Heart right ventricle (tissue), 16 donors: ENCODE data around the gene DCTN5. TPM values are rescaled to one million over a fixed set of nuclear protein-coding genes. Genes with fewer than 3 reads are reported as not detected.
"Not testable (repeated sequence)": the region's sequence is repeated elsewhere in the genome, so short reads cannot be mapped to it uniquely, and the experiment has no call there.

Experiments
- ATAC-seq, 8 donors: fragments of 200-7000 bp; cut with Tn5 transposase; one replicate each; pipeline ENCODE4 v1.9.1; 2020; ENCODE audit warnings: mild to moderate bottlenecking in 8 of 8, moderate library complexity in 8 of 8, moderate number of reproducible peaks in 1 of 8
- DNase-seq, 2 donors: peaks; one replicate each; pipeline ENCODE4 v3.0.0-alpha.2; 2020
- H3K27ac ChIP-seq, 10 donors: fragments of 200-600 bp; sonication (generic) in 2 of 10; one replicate each; pipeline versions ENCODE4 v1.5.0 to v1.8.0; 2020 to 2022; ENCODE audit warnings: mild to moderate bottlenecking in 3 of 10
- H3K27me3 ChIP-seq, 7 donors: fragments of 200-600 bp; one replicate each; pipeline ENCODE4 v1.8.0; 2021 to 2022; ENCODE audit warnings: mild to moderate bottlenecking in 2 of 7
- H3K36me3 ChIP-seq, 9 donors: fragments of 200-600 bp; sonication (generic) in 1 of 9; one replicate each; pipeline versions ENCODE4 v1.5.0 to v1.8.0; 2020 to 2022; ENCODE audit warnings: mild to moderate bottlenecking in 2 of 9
- H3K4me1 ChIP-seq, 9 donors: fragments of 200-600 bp; sonication (generic) in 1 of 9; one replicate each; pipeline versions ENCODE4 v1.5.0 to v1.8.0; 2020 to 2022; ENCODE audit warnings: mild to moderate bottlenecking in 4 of 9
- H3K4me3 ChIP-seq, 10 donors: fragments of 200-600 bp; sonication (generic) in 2 of 10; one replicate each; pipeline versions ENCODE4 v1.5.0 to v1.8.0; 2020 to 2022; ENCODE audit warnings: mild to moderate bottlenecking in 7 of 10, moderate library complexity in 2 of 10
- H3K9me3 ChIP-seq, 11 donors: fragments of 200-600 bp in 10 of 11; sonication (generic) in 2 of 11; one replicate each; pipeline versions ENCODE4 v1.5.0 to v1.8.0; 2013 to 2022; ENCODE audit warnings: mild to moderate bottlenecking in 2 of 11, control low read depth in 1 of 11, moderate library complexity in 1 of 11
- WGBS, 2 donors: extraction: QIAGEN DNeasy Blood & Tissue Kit; methylation state at CpG; one replicate each; pipeline ENCODE4 v1.1.7; 2013; ENCODE audit warnings: inconsistent platforms in 1 of 2; 5-methylcytosine and 5-hydroxymethylcytosine counted together
- intact Hi-C, 10 donors: fragments of 100-400 bp; cut with DNase I; formaldehyde crosslinking; loops; one replicate each; pipeline versions ENCODE4 v1.11.1 to v1.14.2; 2022
- polyA plus RNA-seq, 2 donors: library from polyadenylated mRNA; stranded (reverse); fragments of 200-250 nt; gene quantifications; one replicate each; pipeline ENCODE4 v1.2.3, GENCODE V29; 2013
- total RNA-seq, 10 donors: library from RNA; stranded (reverse); fragmentation: NEBNext Ultra II Directional in 3 of 10; extraction: Animal tissue kit (Norgen Biotek cat#: 25700) in 3 of 10; gene quantifications; one replicate each; pipeline versions ENCODE4 v1.2.1 to v1.2.4, GENCODE V29; 2021 to 2023
- TF ChIP-seq, protein P1 (sequence below), 9 donors: fragments of 200-600 bp; sonication (generic) in 2 of 9; IDR thresholded peaks; one replicate each; pipeline versions ENCODE4 v1.5.0 to v1.8.0; 2021 to 2022; ENCODE audit warnings: antibody characterized with exemption in 9 of 9, mild to moderate bottlenecking in 5 of 9, moderate library complexity in 1 of 9
- donor health status: Arrhythmogenic right ventricular cardiomyopathy.
- donor health status: ischemic (EF 13 %, LVEDD 7.1; RV severe dilation, severe dysfunction).
- donor health status: healthy with polysubstance abuse.
- donor health status: DM: no; HTN: yes; CAD: no.
- donor health status: DM: no; HTN: no; CAD: no.
- donor health status: ischemic (EF 25% LVEDD 6.9; RV normal size, moderate dysfunction).
- donor health status: ischemic (EF 25% LVEDD 5.7; RV mildly dilated, moderate dysfunction).
- donor health status: healthy.
- donor health status: DM: yes; HTN: yes; CAD: no.
- donor health status: Ischemic cardiomyopathy.
- donor health status: ischemic (EF 35%, LVEDD 5.7; RV mildly dilated, moderate dysfunction).
- donor health status: nonischemic (EF 11% LVEDD 7.7; RV severe dilation, severe dysfunction).
- donor health status: DM: yes; HTN: yes; CAD: no.
- donor health status: PGD.
- donor health status: ischemic (EF 29% LVEDD 5.4; RV normal size, mild dysfunction).
- donor health status: nonischemic (EF 23%, LVEDD 6.1; RV moderate dilation, normal function).

The DCTN5 gene
- total and polyA plus RNA-seq, 12 donors: 5.9 to 50.4 (median 40.7) TPM

DNA sequence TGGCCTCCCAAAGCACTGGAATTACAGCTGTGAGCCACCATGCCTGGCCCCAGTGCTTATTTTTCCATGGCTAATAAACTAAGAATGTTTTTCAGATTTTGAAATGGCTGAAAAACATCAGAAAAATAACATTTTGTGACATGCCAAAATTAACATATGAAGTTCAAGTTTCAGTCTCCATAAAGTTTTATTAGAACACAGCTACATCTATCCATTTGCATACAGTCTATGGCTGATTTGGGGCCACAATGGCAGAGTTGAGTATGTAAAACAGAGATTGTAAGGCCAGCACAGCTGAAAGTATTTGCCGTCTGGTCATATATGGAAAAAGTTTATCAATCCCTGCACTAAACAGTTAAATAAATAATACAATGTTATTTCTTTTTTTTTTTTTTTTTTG lies 31.3 kb upstream of the DCTN5 start:
- TF ChIP-seq, protein P1, sequence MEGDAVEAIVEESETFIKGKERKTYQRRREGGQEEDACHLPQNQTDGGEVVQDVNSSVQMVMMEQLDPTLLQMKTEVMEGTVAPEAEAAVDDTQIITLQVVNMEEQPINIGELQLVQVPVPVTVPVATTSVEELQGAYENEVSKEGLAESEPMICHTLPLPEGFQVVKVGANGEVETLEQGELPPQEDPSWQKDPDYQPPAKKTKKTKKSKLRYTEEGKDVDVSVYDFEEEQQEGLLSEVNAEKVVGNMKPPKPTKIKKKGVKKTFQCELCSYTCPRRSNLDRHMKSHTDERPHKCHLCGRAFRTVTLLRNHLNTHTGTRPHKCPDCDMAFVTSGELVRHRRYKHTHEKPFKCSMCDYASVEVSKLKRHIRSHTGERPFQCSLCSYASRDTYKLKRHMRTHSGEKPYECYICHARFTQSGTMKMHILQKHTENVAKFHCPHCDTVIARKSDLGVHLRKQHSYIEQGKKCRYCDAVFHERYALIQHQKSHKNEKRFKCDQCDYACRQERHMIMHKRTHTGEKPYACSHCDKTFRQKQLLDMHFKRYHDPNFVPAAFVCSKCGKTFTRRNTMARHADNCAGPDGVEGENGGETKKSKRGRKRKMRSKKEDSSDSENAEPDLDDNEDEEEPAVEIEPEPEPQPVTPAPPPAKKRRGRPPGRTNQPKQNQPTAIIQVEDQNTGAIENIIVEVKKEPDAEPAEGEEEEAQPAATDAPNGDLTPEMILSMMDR (IDR thresholded peaks at IDR 0.05): no peak
- 97 to 100% methylated on average over 1 of the region's 1 CpG for WGBS, 2 donors
- Histone ChIP-seq H3K36me3 (peaks cover 0 to 88% (median 13%) of the 10 kb centered on the region in 9 donors), H3K27ac (no peak overlapping the region), H3K27me3 (no peaks in the 10 kb centered on the region), H3K4me3 (no peak overlapping the region), H3K9me3 (no peaks in the 10 kb centered on the region), H3K4me1 (peaks cover 0 to 11% (median 0%) of the 10 kb centered on the region in 9 donors)
- ATAC-seq: no peak
- intact Hi-C loops: loop anchor here in 1 of 10 donors (10.0 kb wide), 1 partner anchor 55 kb away; no protein-coding TSS in a partner anchor
- DNase-seq: no peak

- H3K9me3 ChIP-seq, DNase-seq, intact Hi-C loops, H3K27ac ChIP-seq, ATAC-seq, H3K4me3 ChIP-seq, H3K27me3 ChIP-seq: not testable (repeated sequence)
- Histone ChIP-seq H3K36me3 (peaks cover 0 to 88% (median 13%) of the 10 kb centered on the region in 9 donors), H3K4me1 (peaks cover 0 to 11% (median 0%) of the 10 kb centered on the region in 9 donors)
- 97 to 98% methylated on average over 6 of the region's 6 CpGs for WGBS, 2 donors
Observed at GRCh38 chr16:23610905-23611304, 30.4 kb upstream of the DCTN5 start.

DNA sequence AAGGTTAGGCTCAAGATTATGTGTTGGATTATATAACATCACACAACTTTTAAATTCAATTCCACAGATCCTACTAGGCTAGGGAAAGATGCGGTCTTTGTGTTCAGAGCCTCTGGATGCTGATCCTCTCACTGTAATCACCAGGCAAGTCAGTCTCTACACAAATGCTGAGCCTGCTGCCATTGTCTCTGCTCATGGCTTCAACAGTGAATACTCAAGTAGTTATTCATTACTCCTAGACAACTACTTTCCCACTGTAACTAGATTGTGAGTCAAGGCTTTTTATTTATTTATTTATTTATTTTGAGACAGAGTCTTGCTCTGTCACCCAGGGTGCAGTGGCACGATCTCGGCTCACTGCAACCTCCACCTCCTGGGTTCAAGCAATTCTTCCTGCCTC lies 29.3 kb upstream of the DCTN5 start:
- TF ChIP-seq, protein P1 (IDR thresholded peaks at IDR 0.05): no peak
- no peak for DNase-seq
- H3K4me1 ChIP-seq: peaks cover 0 to 11% (median 0%) of the 10 kb centered on the region in 9 donors
- no peaks in the 10 kb centered on the region for H3K27me3 ChIP-seq
- peaks cover 0 to 89% (median 13%) of the 10 kb centered on the region in 9 donors for H3K36me3 ChIP-seq
- intact Hi-C loops: no loop called here
- H3K4me3 ChIP-seq: no peak overlapping the region
- H3K27ac ChIP-seq: no peak overlapping the region
- ATAC-seq: no peak
- H3K9me3 ChIP-seq: no peaks in the 10 kb centered on the region
- WGBS, 2 donors: 99% methylated on average over 3 of the region's 3 CpGs

- TF ChIP-seq, protein P1 (IDR thresholded peaks at IDR 0.05): no peak
- H3K27me3 ChIP-seq: no peaks in the 10 kb centered on the region
- H3K9me3 ChIP-seq: no peaks in the 10 kb centered on the region
Observed at GRCh38 chr16:23615805-23616204, 25.5 kb upstream of the DCTN5 start.

GRCh38 chr16:23624092-23624491 lies 17.2 kb upstream of the DCTN5 start:
- intact Hi-C loops: no loop called here
- no peaks in the 10 kb centered on the region for H3K27me3 ChIP-seq
- TF ChIP-seq, protein P1 (IDR thresholded peaks at IDR 0.05): no peak
- DNase-seq: no peak
- no peaks in the 10 kb centered on the region for H3K9me3 ChIP-seq
- no peak overlapping the region for H3K27ac ChIP-seq
- H3K4me1 ChIP-seq: no peaks in the 10 kb centered on the region
- ATAC-seq: no peak
- no peak overlapping the region for H3K4me3 ChIP-seq
- peaks cover 0 to 97% (median 46%) of the 10 kb centered on the region in 9 donors for H3K36me3 ChIP-seq

More at GRCh38 chr16:23615805-23616204, 25.5 kb upstream of the DCTN5 start:
- Histone ChIP-seq H3K4me3 (no peak overlapping the region), H3K4me1 (no peaks in the 10 kb centered on the region), H3K36me3 (peaks cover 0 to 95% (median 15%) of the 10 kb centered on the region in 9 donors), H3K27ac (no peak overlapping the region)
- intact Hi-C loops: no loop called here
- no peak for ATAC-seq
- no peak for DNase-seq
- WGBS, 2 donors: 96 to 97% methylated on average over 9 of the region's 9 CpGs
